ENCODE data around the gene FHDC1. TPM values are rescaled to one million over a fixed set of nuclear protein-coding genes. Genes with fewer than 3 reads are reported as not detected.

Gene FHDC1
- total RNA-seq, 1 donor from 2014 or later, result 25.7 TPM

- H3K4me1 ChIP-seq, result no peaks in the 10 kb centered on the region
- TF ChIP-seq CTCF (IDR thresholded peaks at IDR 0.05), result no peak
- no peaks in the 10 kb centered on the region for H3K27me3 ChIP-seq
- ATAC-seq (no peak), DNase-seq (no peak)
- intact Hi-C loops (cut with DNase I), result no loop called here
- H3K27ac ChIP-seq, result no peak overlapping the region
- H3K36me3 ChIP-seq, result no peaks in the 10 kb centered on the region
- no peak overlapping the region for H3K4me3 ChIP-seq
- no peaks in the 10 kb centered on the region for H3K9me3 ChIP-seq
Observed at GRCh38 chr4:152999346-153000075, 63.4 kb downstream of the FHDC1 start.

- intact Hi-C loops (cut with DNase I), result no loop called here
- DNase-seq (no peak), ATAC-seq (no peak)
- no peak overlapping the region for H3K27ac ChIP-seq
- H3K4me1 ChIP-seq, result no peaks in the 10 kb centered on the region
- H3K4me3 ChIP-seq, result no peak overlapping the region
- no peaks in the 10 kb centered on the region for H3K36me3 ChIP-seq
- TF ChIP-seq CTCF (IDR thresholded peaks at IDR 0.05), result no peak
- H3K27me3 ChIP-seq, result no peaks in the 10 kb centered on the region
- H3K9me3 ChIP-seq, result no peaks in the 10 kb centered on the region
Observed at GRCh38 chr4:153000076-153000420, 63.9 kb downstream of the FHDC1 start.

- Histone ChIP-seq H3K27ac (no peak overlapping the region), H3K36me3 (no peaks in the 10 kb centered on the region), H3K4me3 (no peak overlapping the region), H3K27me3 (no peaks in the 10 kb centered on the region), H3K9me3 (no peaks in the 10 kb centered on the region), H3K4me1 (no peaks in the 10 kb centered on the region)
- TF ChIP-seq CTCF (IDR thresholded peaks at IDR 0.05), result no peak
- intact Hi-C loops (cut with DNase I), result no loop called here
- ATAC-seq (no peak), DNase-seq (no peak)
Observed at GRCh38 chr4:153001626-153002025, 65.5 kb downstream of the FHDC1 start.

- intact Hi-C loops (cut with DNase I), result no loop called here
- no peak for ATAC-seq
Observed at GRCh38 chr4:153002110-153002509, 66.0 kb downstream of the FHDC1 start.

GRCh38 chr4:153004081-153004850, 68.1 kb downstream of the FHDC1 start:
- ATAC-seq, result no peak
- DNase-seq, result no peak
- H3K9me3 ChIP-seq, result no peaks in the 10 kb centered on the region

More at GRCh38 chr4:153002110-153002509, 66.0 kb downstream of the FHDC1 start:
- H3K4me3 ChIP-seq, result no peak overlapping the region
- no peaks in the 10 kb centered on the region for H3K27me3 ChIP-seq
- no peaks in the 10 kb centered on the region for H3K36me3 ChIP-seq
- no peak for TF ChIP-seq CTCF (IDR thresholded peaks at IDR 0.05)
- H3K27ac ChIP-seq, result no peak overlapping the region
- H3K4me1 ChIP-seq, result no peaks in the 10 kb centered on the region
- DNase-seq, result no peak
- H3K9me3 ChIP-seq, result no peaks in the 10 kb centered on the region

More at GRCh38 chr4:153004081-153004850, 68.1 kb downstream of the FHDC1 start:
- Histone ChIP-seq H3K4me1 (no peaks in the 10 kb centered on the region), H3K27ac (no peak overlapping the region), H3K27me3 (no peaks in the 10 kb centered on the region), H3K4me3 (no peak overlapping the region), H3K36me3 (no peaks in the 10 kb centered on the region)
- no peak for TF ChIP-seq CTCF (IDR thresholded peaks at IDR 0.05)
- intact Hi-C loops (cut with DNase I), result no loop called here
